GM19467 (cell line): ENCODE data around the gene STK32B.

ENCODE experiments used
- ATAC-seq: cut with Tn5 transposase; IDR thresholded peaks from one replicate; pipeline ENCODE4 v1.9.1; 2021; ENCODE audit warnings: mild to moderate bottlenecking, moderate library complexity; ENCODE audit not compliant: unreplicated experiment

Gene STK32B

GRCh38 chr4:5030221-5030620 lies 21.1 kb upstream of the STK32B start:
- no peak for ATAC-seq

- ATAC-seq, result no peak
Measured at GRCh38 chr4:5030927-5031326, 20.4 kb upstream of the STK32B start.

- ATAC-seq, result no peak
Measured at GRCh38 chr4:5032813-5033212, 18.5 kb upstream of the STK32B start.

GRCh38 chr4:5033281-5033841 lies 17.9 kb upstream of the STK32B start:
- ATAC-seq, result no peak

GRCh38 chr4:5034206-5034605 lies 17.1 kb upstream of the STK32B start:
- ATAC-seq, result no peak

GRCh38 chr4:5036239-5036638 lies 15.0 kb upstream of the STK32B start:
- ATAC-seq, result no peak

GRCh38 chr4:5037553-5038551 lies 13.4 kb upstream of the STK32B start:
- no peak for ATAC-seq

GRCh38 chr4:5039800-5040199 lies 11.5 kb upstream of the STK32B start:
- ATAC-seq, result no peak

GRCh38 chr4:5040856-5041620 lies 10.2 kb upstream of the STK32B start:
- no peak for ATAC-seq

- no peak for ATAC-seq
Measured at GRCh38 chr4:5041699-5042098, 9.6 kb upstream of the STK32B start.

GRCh38 chr4:5043579-5043978 lies 7.7 kb upstream of the STK32B start:
- no peak for ATAC-seq

- no peak for ATAC-seq
Measured at GRCh38 chr4:5044341-5044740, 6.9 kb upstream of the STK32B start.

GRCh38 chr4:5045097-5045496 lies 6.2 kb upstream of the STK32B start:
- no peak for ATAC-seq

GRCh38 chr4:5048721-5049120 lies 2.6 kb upstream of the STK32B start:
- ATAC-seq, result no peak

GRCh38 chr4:5050520-5051277 lies 581 bp upstream of the STK32B start:
- ATAC-seq, result no peak

- ATAC-seq, result no peak
Measured at GRCh38 chr4:5052204-5052702, 973 bp downstream of the STK32B start.

- no peak for ATAC-seq
Measured at GRCh38 chr4:5052726-5053425, 1.6 kb downstream of the STK32B start.

GRCh38 chr4:5054532-5054931 lies 3.3 kb downstream of the STK32B start:
- ATAC-seq, result no peak

- no peak for ATAC-seq
Measured at GRCh38 chr4:5055411-5055810, 4.1 kb downstream of the STK32B start.

- no peak for ATAC-seq
Measured at GRCh38 chr4:5066101-5066500, 14.8 kb downstream of the STK32B start.
